K562 (cell line): ENCODE results near the gene LRRK1. TPM values are rescaled to one million over a fixed set of nuclear protein-coding genes. Genes with fewer than 3 reads are reported as not detected.

Experiments
- ATAC-seq: fragments of 200-7000 bp; cut with Tn5 transposase; 3 replicates; pipeline ENCODE4 v1.9.1; 2020; ENCODE audit warnings: moderate library complexity
- BruUV-seq: library from RNA; stranded (reverse); fragments of 400-500 nt; replicated peaks from 2 replicates; lab custom pipeline; 2021; lab: Mats Ljungman, UMichigan
- CTCF ChIA-PET: fragments of 300-600 bp; formaldehyde crosslinking; extraction: SDS; loops from one replicate; lab custom pipeline; 2021; ENCODE audit warnings: low intra/inter-chr PET ratio; lab: Yijun Ruan, JAX
- POLR2A ChIA-PET: fragments of 300-600, 350-650 bp; sonication (Branson Sonifier 250); formaldehyde crosslinking; extraction: SDS; loops from one replicate; lab custom pipeline; 2021; ENCODE audit warnings: antibody characterized with exemption, inconsistent platforms; lab: Yijun Ruan, JAX
- DNase-seq, 4 experiments: peaks; one replicate each; pipeline versions ENCODE4 v3.0.0 to v3.0.0-alpha.2; 2011 to 2018; ENCODE audit warnings: low spot score in 3 of 4, mixed read lengths in 3 of 4; ENCODE audit errors: extremely low read depth in 1 of 4
- FAIRE-seq: peaks from 2 replicates; lab custom pipeline; 2011; peaks lifted over from hg19 to GRCh38; lab: Jason Lieb, UNC
- H2AFZ ChIP-seq: 2 replicates; pipeline ENCODE4 v1.6.0; 2011; ENCODE audit warnings: low read depth, low read length, control low read depth, inconsistent platforms
- H3K27ac ChIP-seq: fragments of 200-600 bp; 3 replicates; pipeline ENCODE4 v1.8.0; 2011; ENCODE audit warnings: low read depth, mild to moderate bottlenecking, control low read depth, inconsistent platforms, low read length, moderate library complexity, mixed read lengths; ENCODE audit errors: extremely low read depth
- H3K27me3 ChIP-seq, 2 experiments: fragments of 300-600 bp in 1 of 2; 2 replicates in 1 of 2; 3 replicates in 1 of 2; pipeline versions ENCODE4 v1.6.0 to v1.8.0; 2011; ENCODE audit warnings: inconsistent platforms in 2 of 2, low read length in 2 of 2, mild to moderate bottlenecking in 1 of 2, mixed read lengths in 1 of 2, moderate library complexity in 1 of 2; ENCODE audit not compliant: control insufficient read depth in 2 of 2, insufficient read depth in 2 of 2
- H3K36me3 ChIP-seq: fragments of 300-600 bp; 3 replicates; pipeline ENCODE4 v1.8.0; 2011; ENCODE audit warnings: mild to moderate bottlenecking, low read length, inconsistent platforms; ENCODE audit not compliant: control insufficient read depth, insufficient read depth
- H3K4me1 ChIP-seq, 2 experiments: fragments of 200-600 bp in 1 of 2; replicated peaks in 1 of 2; 2 replicates in 1 of 2; 3 replicates in 1 of 2; pipeline versions ENCODE4 v1.5.1 to v1.8.0; 2011; ENCODE audit warnings: inconsistent platforms in 2 of 2, low read length in 2 of 2, mild to moderate bottlenecking in 1 of 2, mixed read lengths in 1 of 2, moderate library complexity in 1 of 2; ENCODE audit not compliant: control insufficient read depth in 2 of 2, insufficient read depth in 2 of 2
- H3K4me2 ChIP-seq: 2 replicates; pipeline ENCODE4 v1.6.1; 2011; ENCODE audit warnings: low read length, control low read depth, inconsistent platforms, mixed read lengths; ENCODE audit not compliant: insufficient read depth
- H3K4me3 ChIP-seq: fragments of 200-600 bp; sonication (generic), shearing (Covaris generic); 2 replicates; pipeline ENCODE4 v1.5.1; 2016; ENCODE audit warnings: control low read depth, inconsistent platforms
- H3K79me2 ChIP-seq: fragments of 200-600 bp; 3 replicates; pipeline ENCODE4 v1.8.0; 2011; ENCODE audit warnings: low read length, inconsistent platforms; ENCODE audit not compliant: control insufficient read depth, insufficient read depth
- H3K9ac ChIP-seq, 2 experiments: 2 replicates each; pipeline versions ENCODE4 v1.6.0 to v1.6.1; 2011; ENCODE audit warnings: low read depth in 2 of 2, low read length in 2 of 2, control low read depth in 1 of 2, inconsistent platforms in 1 of 2, mild to moderate bottlenecking in 1 of 2, mixed read lengths in 1 of 2; ENCODE audit not compliant: insufficient read depth in 1 of 2
- H3K9me1 ChIP-seq: one replicate; pipeline ENCODE4 v1.6.0; 2011; ENCODE audit warnings: inconsistent platforms, mild to moderate bottlenecking, low read length, moderate library complexity; ENCODE audit not compliant: control insufficient read depth, insufficient read depth
- H3K9me3 ChIP-seq: replicated peaks from 2 replicates; pipeline ENCODE4 v1.5.1; 2011; ENCODE audit warnings: low read depth, low read length, inconsistent platforms; ENCODE audit not compliant: control insufficient read depth, insufficient read depth
- H4K20me1 ChIP-seq: replicated peaks from 2 replicates; pipeline ENCODE4 v1.6.1; 2011; ENCODE audit warnings: low read length, inconsistent platforms, mixed read lengths; ENCODE audit not compliant: control insufficient read depth, insufficient read depth
- ATF7 ChIP-seq: fragments of 450-650 bp; IDR thresholded peaks from 2 replicates; pipeline ENCODE4 v1.7.1; 2014; ENCODE audit warnings: mild to moderate bottlenecking, moderate library complexity
- BRF1 ChIP-seq: IDR thresholded peaks from 3 replicates; pipeline ENCODE4 v1.6.1; 2011; ENCODE audit warnings: borderline replicate concordance, mild to moderate bottlenecking; ENCODE audit not compliant: insufficient read length; ENCODE audit errors: extremely low read depth
- ELF2 ChIP-seq: fragments of 250-450 bp; sonication (Bioruptor Pico); IDR thresholded peaks from 2 replicates; pipeline ENCODE4 v1.5.0; 2021; ENCODE audit warnings: mild to moderate bottlenecking
- FUS ChIP-seq: fragments of 200-400 bp; formaldehyde crosslinking; optimal IDR thresholded peaks from 2 replicates; pipeline ENCODE3; 2017; ENCODE audit warnings: low read depth, low read length
- HBP1 ChIP-seq: fragments of 450-650 bp; formaldehyde crosslinking; IDR thresholded peaks from 2 replicates; pipeline ENCODE4 v1.4.0; 2022; ENCODE audit warnings: missing genetic modification characterization
- HDAC6 ChIP-seq: IDR thresholded peaks from 2 replicates; pipeline ENCODE4 v1.6.1; 2012; ENCODE audit warnings: low read depth, mild to moderate bottlenecking, control low read depth, inconsistent platforms, low read length, moderate library complexity
- ILK ChIP-seq: fragments of 450-650 bp; IDR thresholded peaks from 2 replicates; pipeline ENCODE4 v1.6.1; 2016; ENCODE audit warnings: missing genetic modification characterization, low read depth, mild to moderate bottlenecking, missing compliant biosample characterization, moderate library complexity, borderline replicate concordance
- JUNB ChIP-seq: fragments of 450-650 bp; formaldehyde crosslinking; conservative IDR thresholded peaks from 2 replicates; pipeline ENCODE4 v1.4.0; 2020; ENCODE audit warnings: mild to moderate bottlenecking
- RNF219 ChIP-seq: fragments of 250-450 bp; sonication (Bioruptor Pico); IDR thresholded peaks from 2 replicates; pipeline ENCODE4 v1.5.0; 2022; ENCODE audit warnings: mild to moderate bottlenecking
- SFPQ ChIP-seq: fragments of 200-400 bp; formaldehyde crosslinking; IDR thresholded peaks from 2 replicates; pipeline ENCODE4 v1.6.1; 2017; ENCODE audit warnings: mild to moderate bottlenecking, low read depth, low read length, moderate library complexity
- SRSF7 ChIP-seq: fragments of 200-400 bp; formaldehyde crosslinking; optimal IDR thresholded peaks from 2 replicates; pipeline ENCODE3; 2017; ENCODE audit warnings: mild to moderate bottlenecking, low read depth, low read length
- SUPT5H ChIP-seq: fragments of 450-650 bp; IDR thresholded peaks from 2 replicates; pipeline ENCODE4 v1.6.1; 2016
- ZNF224 ChIP-seq: sonication (generic); formaldehyde crosslinking; IDR thresholded peaks from 2 replicates; pipeline ENCODE4 v1.8.0; 2022; ENCODE audit warnings: mild to moderate bottlenecking, missing genetic modification reagents
- ZNF551 ChIP-seq: fragments of 250-450 bp; sonication (Bioruptor Pico); IDR thresholded peaks from 2 replicates; pipeline ENCODE4 v1.5.0; 2021; ENCODE audit warnings: mild to moderate bottlenecking, moderate library complexity
- ZNF655 ChIP-seq: fragments of 250-450 bp; sonication (Bioruptor Pico); IDR thresholded peaks from 2 replicates; pipeline ENCODE4 v1.5.0; 2021
- whole genome bisulfite sequencing: fragments of 100-300 bp; shearing (Covaris generic); methylation state at CpG from one replicate; pipeline ENCODE4 v1.1.6; 2016; ENCODE audit warnings: low coverage, mixed read lengths; ENCODE audit not compliant: insufficient coverage; ENCODE audit errors: missing lambda C conversion rate; 5-methylcytosine and 5-hydroxymethylcytosine counted together
- in situ Hi-C: fragments of 300-500 bp; cut with MboI; formaldehyde crosslinking; loops from 4 replicates; pipeline ENCODE4 v1.15.0; 2018; ENCODE audit warnings: inconsistent platforms, mixed read lengths
- intact Hi-C: fragments of 100-400 bp; cut with micrococcal nuclease; formaldehyde crosslinking; loops from 2 replicates; pipeline ENCODE4 v1.14.2; 2022
- polyA plus RNA-seq, 8 experiments: library from polyadenylated mRNA; depleted of rRNA in 4 of 8; stranded (reverse) in 5 of 8; unstranded in 3 of 8; fragments of >200 nt; fragmentation: Nextera tagmentation in 2 of 8; fragmentation: Illumina TruSeq in 1 of 8; extraction: Ambion mirVana in 2 of 8; extraction: Trizol in 1 of 8; gene quantifications; 2 replicates each; pipeline versions ENCODE4 v1.2.1 to v1.2.3, GENCODE V29; 2011 to 2014; ENCODE audit warnings: inconsistent platforms in 1 of 8, missing spikeins in 1 of 8
- total RNA-seq, 7 experiments: library from RNA; depleted of rRNA in 6 of 7; stranded (reverse); fragments of >200 nt in 6 of 7; fragmentation: Illumina TruSeq in 2 of 7; extraction: Trizol in 2 of 7; gene quantifications; 2 replicates each; pipeline versions ENCODE4 v1.2.1 to v1.2.3, GENCODE V29; 2011 to 2021; ENCODE audit warnings: low replicate concordance in 1 of 7

The LRRK1 gene
- total and polyA plus RNA-seq, 9 of the 15 experiments (the other 6 are each of a cell fraction or from before 2014, with no cell fraction given) = 0.01 to 1.5 (median 0.11) TPM

GRCh38 chr15:101100593-101101442, 181.7 kb downstream of the LRRK1 start:
- H3K4me3 ChIP-seq = no peak overlapping the region
- CTCF ChIA-PET = no interaction called here
- ATAC-seq (no peak), DNase-seq (no peak), FAIRE-seq (no peak)
- H3K4me2 ChIP-seq = no peak overlapping the region
- no peaks in the 10 kb centered on the region for H3K79me2 ChIP-seq
- no TSS peak for BruUV-seq
- H3K9ac ChIP-seq = no peak overlapping the region
- no peaks in the 10 kb centered on the region for H3K36me3 ChIP-seq
- H3K27me3 ChIP-seq = peaks cover 2 to 37% of the 10 kb centered on the region in 2 experiments; a peak in 3 of 5 replicates
- H3K27ac ChIP-seq = no peak overlapping the region
- H4K20me1 ChIP-seq = no peaks in the 10 kb centered on the region
- H3K9me3 ChIP-seq = peaks cover 2% of the 10 kb centered on the region
- WGBS = 26% methylated on average over 20 of the region's 29 CpGs
- H3K4me1 ChIP-seq = peaks cover 0 to 12% of the 10 kb centered on the region in 2 experiments; a peak in 2 of 5 replicates
- POLR2A ChIA-PET = interaction anchor here (0.9 kb wide), 1 partner anchor 14 kb away, joined by 4 read pairs; no protein-coding TSS in a partner anchor
- intact Hi-C loops (no loop called here), in situ Hi-C loops (no loop called here)
- no peak overlapping the region for H2AFZ ChIP-seq
- no peaks in the 10 kb centered on the region for H3K9me1 ChIP-seq
- no peak for TF ChIP-seq HDAC6
- TF ChIP-seq ZNF224 (CRISPR knock-in tag) = no peak
- no peak for TF ChIP-seq SUPT5H
- TF ChIP-seq ILK (tag) = no peak
- no peak for TF ChIP-seq ZNF551 (CRISPR knock-in tag)
- no peak for TF ChIP-seq SFPQ
- TF ChIP-seq ELF2 (CRISPR knock-in tag) = no peak
- TF ChIP-seq RNF219 (CRISPR knock-in tag) = no peak
- no peak for TF ChIP-seq BRF1
- no peak for TF ChIP-seq SRSF7
- TF ChIP-seq JUNB (CRISPR knock-in tag) = no peak
- no peak for TF ChIP-seq HBP1 (CRISPR knock-in tag)
- TF ChIP-seq ZNF655 (CRISPR knock-in tag) = no peak
- no peak for TF ChIP-seq ATF7
- no peak for TF ChIP-seq FUS
